NCI-H82 (cell line): ENCODE data around the gene NOL12.
"Not testable (repeated sequence)": the region's sequence is repeated elsewhere in the genome, so short reads cannot be mapped to it uniquely, and the experiment has no call there.

Experiments used
- DNase-seq: peaks from one replicate; lab custom pipeline; 2025; lab: John Stamatoyannopoulos, UW

The NOL12 gene

GRCh38 chr22:37679670-37680069 is 6.5 kb upstream of the NOL12 start:
- no peak for DNase-seq

DNA sequence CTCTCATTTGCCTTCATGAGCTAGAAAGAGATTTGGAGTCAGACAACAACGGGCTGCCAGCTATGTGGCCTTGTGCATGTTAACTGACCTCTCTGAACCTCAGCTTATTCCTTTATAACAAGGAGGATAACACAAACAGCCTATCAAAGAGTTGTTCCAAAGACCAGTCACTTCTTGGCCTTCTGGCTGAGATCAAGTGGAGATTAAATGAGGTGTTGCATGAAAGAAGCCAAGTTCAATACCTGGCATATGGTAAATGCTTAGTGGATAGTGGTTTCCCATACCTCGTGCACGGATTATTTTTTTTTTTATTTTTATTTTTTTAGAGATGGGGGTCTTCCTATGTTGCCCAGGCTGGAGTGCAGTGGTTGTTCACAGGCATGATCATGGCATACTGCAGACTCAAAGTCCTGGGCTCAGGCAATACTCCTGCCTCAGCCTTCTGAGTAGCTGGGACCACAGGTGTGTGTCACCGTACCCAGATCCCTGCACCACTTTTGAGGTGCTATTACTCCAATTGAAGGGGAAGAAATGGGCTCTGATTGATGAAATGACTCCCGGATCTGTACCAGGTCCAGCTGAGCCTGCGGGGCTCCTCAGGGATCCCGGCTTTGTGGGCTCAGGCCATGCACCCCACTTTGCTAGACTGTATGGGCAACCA is 5.8 kb upstream of the NOL12 start:
- no peak for DNase-seq

DNA sequence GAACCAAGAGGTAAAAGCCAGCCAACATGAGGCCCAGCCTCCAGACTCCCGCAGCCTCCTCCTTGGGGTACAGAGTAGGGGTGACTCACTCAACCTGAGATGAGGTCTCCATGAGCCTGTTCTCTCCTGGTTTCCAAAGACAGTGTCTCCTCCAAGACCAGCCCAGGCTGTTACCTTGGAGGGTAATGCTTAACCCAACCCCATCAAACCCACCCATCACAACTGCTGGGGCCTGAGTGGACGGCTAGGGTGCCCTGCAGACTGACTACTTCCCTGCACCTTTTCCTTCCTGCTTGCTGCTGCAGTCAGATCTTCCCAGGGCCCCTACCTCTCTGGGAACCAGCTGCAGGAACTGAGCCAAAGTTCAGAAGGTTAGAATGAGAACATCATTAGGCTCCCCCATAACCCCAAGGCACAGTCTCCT is 5.1 kb upstream of the NOL12 start:
- DNase-seq, result no peak

DNA sequence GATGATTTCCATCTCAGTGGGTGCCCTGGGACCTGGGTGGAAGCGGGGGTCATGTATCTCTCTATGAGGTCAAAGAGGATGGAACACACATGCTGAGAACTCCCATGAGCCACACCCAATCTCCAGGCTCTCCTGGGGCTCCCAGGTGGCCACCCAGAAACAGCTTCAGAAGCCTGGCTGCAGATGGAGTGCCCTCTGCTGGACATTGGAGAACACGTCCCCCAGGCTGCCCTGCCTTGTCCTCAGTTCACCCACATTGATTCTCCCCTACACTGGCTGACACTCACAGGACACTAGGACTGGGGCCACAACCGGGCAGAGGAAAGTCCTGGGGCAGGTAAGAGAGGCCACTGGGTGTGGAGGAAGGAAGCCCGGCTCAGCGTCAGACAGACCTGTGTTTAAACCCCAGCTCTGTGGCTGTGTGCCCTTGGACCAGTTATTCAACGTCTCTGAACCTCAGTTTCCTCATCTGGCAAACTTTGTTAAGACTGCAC is 4.5 kb upstream of the NOL12 start:
- peak; percentile 82 for DNase-seq

- no peak for DNase-seq
Measured at GRCh38 chr22:37684803-37685615, 1.1 kb upstream of the NOL12 start.

DNA sequence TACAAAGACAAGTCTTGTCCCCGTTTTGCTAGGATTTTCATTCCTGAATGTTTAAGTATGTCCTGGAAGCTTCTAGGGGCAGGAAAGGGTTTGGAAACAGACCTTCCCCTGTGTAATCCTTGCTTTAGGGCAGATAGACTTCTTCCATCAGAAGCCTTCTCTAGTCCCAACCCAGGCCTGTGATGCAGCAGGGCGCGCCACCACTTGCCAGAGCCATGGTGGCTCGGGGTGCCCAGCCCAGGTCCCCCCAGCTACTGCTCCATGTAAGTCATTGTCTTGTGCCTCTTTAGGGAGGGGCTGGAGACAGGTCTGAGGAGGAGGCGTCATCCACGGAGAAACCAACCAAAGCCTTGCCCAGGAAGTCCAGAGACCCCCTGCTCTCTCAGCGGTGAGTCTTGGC is 4.3 kb downstream of the NOL12 start:
- DNase-seq, result no peak

DNA sequence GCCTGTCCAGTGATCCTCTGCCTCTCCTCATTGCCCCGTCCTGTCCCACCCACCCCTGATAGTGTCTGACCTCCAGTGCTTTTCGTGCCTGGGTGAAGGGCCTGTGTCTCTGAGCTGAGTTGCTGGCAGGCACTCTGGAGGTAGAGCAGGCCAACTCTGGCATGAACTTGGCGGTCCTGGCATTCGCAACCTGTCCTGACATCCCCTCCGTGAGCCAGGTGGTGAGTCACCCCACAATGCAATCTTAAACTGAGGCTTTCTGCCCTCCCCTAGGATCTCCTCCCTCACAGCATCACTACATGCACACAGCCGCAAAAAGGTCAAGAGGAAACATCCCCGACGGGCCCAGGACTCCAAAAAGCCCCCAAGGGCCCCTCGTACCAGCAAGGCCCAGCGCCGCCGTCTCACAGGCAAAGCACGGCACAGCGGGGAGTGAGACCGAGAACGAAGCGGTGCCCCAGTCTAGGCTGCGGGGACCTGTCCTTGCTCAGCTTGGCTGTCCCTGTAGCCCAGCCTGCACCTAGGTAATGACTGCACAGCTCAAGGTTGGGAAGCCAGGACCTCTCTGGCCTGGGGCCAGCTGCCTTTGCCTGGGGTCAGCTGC is 4.9 kb downstream of the NOL12 start:
- DNase-seq, result no peak

DNA sequence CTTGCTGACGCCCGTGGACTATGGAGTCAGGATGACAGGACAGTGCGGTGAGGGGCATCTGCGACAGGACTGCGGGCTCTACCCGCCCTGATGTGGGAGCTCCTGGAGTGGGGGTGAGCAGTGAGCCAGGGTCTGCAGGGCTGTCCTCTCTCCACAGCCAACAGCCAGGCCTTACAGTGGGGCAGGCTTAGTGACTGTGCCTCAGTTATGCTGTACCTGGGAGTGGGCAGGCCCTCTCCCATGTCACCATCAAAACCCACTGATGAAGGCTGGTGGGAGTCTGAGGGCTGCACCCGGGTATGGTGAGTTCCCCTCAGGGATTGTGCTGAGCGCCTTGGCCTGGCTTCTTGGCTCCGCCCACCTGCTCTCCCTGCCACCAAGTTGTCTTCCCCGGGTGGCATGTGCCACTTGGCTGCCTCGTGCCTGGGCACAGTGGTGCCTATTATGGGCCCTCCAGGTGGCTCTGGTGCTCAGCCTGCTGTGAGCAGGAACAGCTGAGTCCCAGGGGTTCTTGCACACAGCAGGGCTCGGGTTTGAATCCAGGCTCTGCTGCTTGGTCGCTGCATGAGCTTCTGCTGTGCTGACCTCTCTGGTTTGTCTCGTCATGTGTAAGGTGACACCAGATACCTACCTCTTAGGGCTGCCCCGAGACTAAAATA is 6.6 kb downstream of the NOL12 start:
- DNase-seq, result no peak

GRCh38 chr22:37694131-37694530 is 8.0 kb downstream of the NOL12 start:
- DNase-seq, result not testable (repeated sequence)

GRCh38 chr22:37696260-37696656 is 10.1 kb downstream of the NOL12 start:
- not testable (repeated sequence) for DNase-seq

DNA sequence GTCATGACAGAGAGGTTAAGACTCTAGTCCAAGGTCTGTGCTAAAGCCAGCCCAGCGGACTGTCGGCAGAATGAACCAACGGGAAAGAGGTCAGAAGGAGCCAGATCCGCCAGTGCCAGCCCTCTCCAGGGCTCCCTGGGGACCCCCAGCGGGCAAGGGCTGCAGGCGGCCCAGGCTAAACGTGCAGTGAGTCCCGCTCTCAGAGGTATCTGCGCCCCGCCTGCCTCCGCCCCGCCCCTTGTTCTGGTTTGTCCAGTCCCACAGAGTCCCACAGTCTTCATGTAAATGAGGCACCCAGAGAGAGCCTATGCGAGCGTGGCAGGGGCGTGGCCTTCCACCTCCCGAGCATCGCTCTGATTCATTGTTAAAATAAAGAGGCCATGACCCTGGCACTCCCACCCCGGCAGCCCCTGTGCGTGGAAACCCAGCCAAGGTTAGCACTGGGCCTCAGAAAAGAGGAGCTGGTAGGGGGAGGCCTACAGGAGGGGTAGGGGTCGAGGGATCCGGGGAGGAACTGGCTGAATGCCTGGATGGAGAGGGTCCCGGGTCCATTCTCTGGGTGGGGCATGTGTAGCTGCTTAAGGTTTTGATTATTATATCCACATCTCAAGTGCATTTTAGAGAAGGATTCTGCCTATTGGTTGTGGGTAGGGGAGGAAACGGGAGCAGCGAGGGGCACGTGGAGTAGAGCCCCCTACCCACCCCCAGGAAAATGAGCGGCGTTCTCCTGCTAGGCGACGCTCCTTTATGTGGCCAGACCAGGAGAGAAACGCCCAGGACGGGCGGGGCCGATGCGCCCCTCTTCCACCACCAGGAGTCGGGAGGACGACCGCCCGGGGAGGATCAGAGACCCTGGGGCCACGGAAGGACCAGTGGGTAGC is 10.8 kb downstream of the NOL12 start, which contains the start of gene TRIOBP:
Gene TRIOBP (plus strand): TSS at position 392 of the 881 bp plus-strand sequence. CDS start 4,318 bp downstream, outside the sequence.
- peak; percentile 99 for DNase-seq

DNA sequence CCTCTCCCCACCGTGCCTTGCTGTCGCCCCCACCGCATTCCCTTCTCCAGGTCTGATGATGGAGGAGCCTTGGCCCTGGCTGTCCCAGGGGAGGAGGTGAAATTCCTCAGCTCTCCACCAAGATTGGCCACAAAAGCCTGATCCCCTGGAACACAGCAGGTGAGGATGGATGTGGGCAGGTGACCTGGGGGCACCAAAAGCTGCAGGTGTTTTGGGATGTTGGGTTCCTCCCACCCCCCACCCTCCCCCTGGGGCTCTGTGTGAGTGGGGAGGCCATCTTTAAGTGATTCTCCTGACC is 11.3 kb downstream of the NOL12 start:
- no peak for DNase-seq

DNA sequence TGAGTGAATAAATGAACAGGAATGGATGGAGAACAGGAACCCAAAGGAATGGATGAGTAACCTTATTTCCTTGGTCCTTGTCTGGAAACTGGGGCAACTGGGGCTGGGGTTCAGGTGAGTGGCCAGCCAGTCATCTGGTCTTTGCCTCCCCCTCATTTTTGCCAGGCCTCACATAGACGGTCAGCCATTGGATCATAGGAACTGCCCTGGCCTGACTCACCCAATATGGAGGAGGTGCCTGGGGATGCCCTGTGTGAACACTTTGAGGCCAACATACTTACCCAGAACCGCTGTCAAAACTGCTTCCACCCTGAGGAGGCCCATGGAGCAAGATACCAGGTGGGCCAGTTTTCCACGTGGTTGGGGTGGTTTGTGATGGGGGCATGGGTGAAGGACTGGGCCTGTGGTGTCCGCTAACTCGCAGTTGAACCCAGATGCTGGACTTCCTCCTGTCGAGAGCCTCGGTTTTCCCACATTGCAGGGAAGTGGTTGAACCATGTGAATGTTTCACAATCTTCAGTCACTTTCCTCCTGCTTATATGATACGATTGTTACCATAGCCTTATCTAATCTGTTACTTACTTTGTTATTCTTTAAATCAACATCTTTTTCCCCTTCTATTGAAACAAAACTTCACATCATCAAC is 15.1 kb downstream of the NOL12 start:
- DNase-seq, result no peak

- DNase-seq, result no peak
Measured at GRCh38 chr22:37703906-37704305, 17.8 kb downstream of the NOL12 start.

DNA sequence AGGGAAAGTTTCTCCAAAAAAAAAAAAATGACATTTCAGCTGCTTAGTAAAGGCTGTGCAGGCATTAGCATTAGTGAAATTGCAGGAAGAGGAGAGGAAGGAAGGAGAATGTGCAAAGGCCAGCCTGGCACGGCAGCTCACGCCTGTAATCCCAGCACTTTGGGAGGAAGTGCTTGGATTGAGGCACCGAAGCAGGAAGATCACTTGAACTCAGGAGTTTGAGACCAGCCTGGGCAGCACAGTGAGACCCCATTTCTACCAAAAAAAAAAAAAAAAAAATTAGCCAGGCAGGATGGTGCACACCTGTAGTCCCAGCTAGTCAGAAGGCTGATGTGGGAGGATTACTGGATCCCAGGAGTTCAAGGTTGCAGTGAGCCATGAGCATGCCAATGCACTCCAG is 18.5 kb downstream of the NOL12 start:
- DNase-seq, result no peak

- no peak for DNase-seq
Measured at GRCh38 chr22:37705205-37705604, 19.1 kb downstream of the NOL12 start.

- no peak for DNase-seq
Measured at GRCh38 chr22:37708580-37709444, 22.7 kb downstream of the NOL12 start.

- no peak for DNase-seq
Measured at GRCh38 chr22:37709445-37709765, 23.3 kb downstream of the NOL12 start.

- DNase-seq, result no peak
Measured at GRCh38 chr22:37710675-37711074, 24.5 kb downstream of the NOL12 start.

DNA sequence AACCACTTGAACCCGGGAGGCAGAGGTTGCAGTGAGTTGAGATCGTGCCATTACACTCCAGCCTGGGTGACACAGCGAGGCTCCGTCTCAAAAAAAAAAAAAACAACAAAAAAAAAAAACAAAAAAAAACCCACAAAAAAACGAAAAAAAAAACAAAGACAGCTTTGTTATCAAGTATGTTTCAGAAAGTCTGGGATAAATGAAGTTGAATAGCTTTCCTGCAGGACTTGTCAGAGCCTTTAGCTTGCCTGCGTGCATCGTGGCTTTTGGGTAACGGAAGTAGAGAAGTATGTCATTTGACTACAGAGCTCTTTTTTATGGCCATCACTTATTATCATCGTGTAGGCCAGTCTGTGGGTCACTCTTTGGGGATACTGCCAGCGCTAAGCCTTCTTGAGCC is 25.3 kb downstream of the NOL12 start:
- DNase-seq, result no peak
